ENCODE data around the gene EML6. TPM values are rescaled to one million over a fixed set of nuclear protein-coding genes. Genes with fewer than 3 reads are reported as not detected.
A peak's percentile ranks its signal among the peaks of the same experiment; 100 is the strongest.

EML6 gene
- total and polyA plus RNA-seq, 2 of the 13 experiments (the other 11 are each of a cell fraction or from before 2014, with no cell fraction given) = 17.2 to 32.4 TPM

GRCh38 chr2:55014962-55015939 is 291.8 kb downstream of the EML6 start (continued):
- TF ChIP-seq ZXDC (CRISPR knock-in tag; IDR thresholded peaks at IDR 0.05) (no peak), RXRB (CRISPR knock-in tag; IDR thresholded peaks at IDR 0.05; ENCODE audit: borderline replicate concordance) (peak; percentile 71; the same call in 1 of the 2 replicates), YEATS2 (CRISPR knock-in tag; IDR thresholded peaks at IDR 0.05; ENCODE audit: borderline replicate concordance) (peak; percentile 54; the same call in 1 of the 2 replicates), DZIP1 (CRISPR knock-in tag; IDR thresholded peaks at IDR 0.05) (no peak), BHLHE40 (IDR thresholded peaks at IDR 0.05; ENCODE audit: low read length) (0 out of 2 replicates have a peak, but pooled peaks have one; percentile 20), ZNF3 (CRISPR knock-in tag; IDR thresholded peaks at IDR 0.05) (0 out of 2 replicates have a peak, but pooled peaks have one; percentile 30), ZBTB25 (CRISPR knock-in tag; IDR thresholded peaks at IDR 0.05) (no peak), SMC3 (IDR thresholded peaks at IDR 0.05; ENCODE audit: low read length) (peak; percentile 95), FOXA3 (CRISPR knock-in tag; IDR thresholded peaks at IDR 0.05) (0 out of 2 replicates have a peak, but pooled peaks have one; percentile 6), CEBPB (IDR thresholded peaks at IDR 0.05; ENCODE audit: borderline replicate concordance, low read depth, low read length) (no peak), ZIK1 (CRISPR knock-in tag; IDR thresholded peaks at IDR 0.05; ENCODE audit: borderline replicate concordance, low read depth) (no peak), ATF2 (CRISPR knock-in tag; IDR thresholded peaks at IDR 0.05) (peak; percentile 53; the same call in 1 of the 2 replicates), THRA (CRISPR knock-in tag; IDR thresholded peaks at IDR 0.05; ENCODE audit: borderline replicate concordance) (peak; percentile 54; the same call in 1 of the 2 replicates), SRF (IDR thresholded peaks at IDR 0.05; ENCODE audit: low read depth, low read length) (no peak), CEBPG (CRISPR knock-in tag; IDR thresholded peaks at IDR 0.05) (peak; percentile 78), MAFG (CRISPR knock-in tag; IDR thresholded peaks at IDR 0.05) (no peak), ZNF446 (CRISPR knock-in tag; IDR thresholded peaks at IDR 0.05) (no peak), HNRNPUL1 (IDR thresholded peaks at IDR 0.05; ENCODE audit: low read depth, low read length) (peak; percentile 77), NONO (IDR thresholded peaks at IDR 0.05) (no peak), NONO (CRISPR knock-in tag; conservative IDR thresholded peaks at IDR 0.05) (0 out of 2 replicates have a peak, but pooled peaks have one; percentile 35)
